HepG2 (cell line): ENCODE measurements around the gene TMEM38A. TPM values are rescaled to one million over a fixed set of nuclear protein-coding genes. Genes with fewer than 3 reads are reported as not detected.

ENCODE experiments used
- ARID5B ChIP-seq: IDR thresholded peaks from 2 replicates; pipeline ENCODE4 v1.4.0; 2020; ENCODE audit warnings: mild to moderate bottlenecking, missing genetic modification reagents
- EEA1 ChIP-seq: sonication (generic); formaldehyde crosslinking; IDR thresholded peaks from 2 replicates; pipeline ENCODE4 v1.5.1; 2020; ENCODE audit warnings: mild to moderate bottlenecking, missing genetic modification reagents, borderline replicate concordance
- FOSL1 ChIP-seq: sonication (generic); formaldehyde crosslinking; IDR thresholded peaks from 2 replicates; pipeline ENCODE4 v1.9.0; 2021; ENCODE audit warnings: missing genetic modification reagents, borderline replicate concordance
- GATA4 ChIP-seq: sonication (generic); IDR thresholded peaks from 2 replicates; pipeline ENCODE4 v1.6.1; 2016; ENCODE audit warnings: antibody characterized with exemption, low read depth, borderline replicate concordance
- GTF3A ChIP-seq: sonication (generic); formaldehyde crosslinking; conservative IDR thresholded peaks from 2 replicates; pipeline ENCODE4 v1.4.0; 2020; ENCODE audit warnings: mild to moderate bottlenecking, missing genetic modification reagents
- KDM3A ChIP-seq: IDR thresholded peaks from 2 replicates; pipeline ENCODE4 v1.6.1; 2018; ENCODE audit warnings: low read depth, missing compliant biosample characterization
- KDM5B ChIP-seq: sonication (generic); formaldehyde crosslinking; IDR thresholded peaks from 2 replicates; pipeline ENCODE4 v1.4.0; 2020; ENCODE audit warnings: missing genetic modification reagents, mild to moderate bottlenecking, borderline replicate concordance
- MLLT10 ChIP-seq: sonication (generic); formaldehyde crosslinking; IDR thresholded peaks from 2 replicates; pipeline ENCODE4 v1.4.0; 2020; ENCODE audit warnings: missing genetic modification reagents
- PLSCR1 ChIP-seq: sonication (generic); formaldehyde crosslinking; IDR thresholded peaks from 2 replicates; pipeline ENCODE4 v1.5.0; 2020; ENCODE audit warnings: missing genetic modification reagents, mild to moderate bottlenecking, borderline replicate concordance
- TMF1 ChIP-seq: sonication (generic); formaldehyde crosslinking; IDR thresholded peaks from 2 replicates; pipeline ENCODE4 v1.8.1; 2022; ENCODE audit warnings: low read depth, missing genetic modification reagents
- ZNF224 ChIP-seq: sonication (generic); formaldehyde crosslinking; IDR thresholded peaks from 2 replicates; pipeline ENCODE4 v1.5.0; 2020; ENCODE audit warnings: mild to moderate bottlenecking, missing genetic modification reagents
- ZNF615 ChIP-seq: sonication (generic); formaldehyde crosslinking; IDR thresholded peaks from 2 replicates; pipeline ENCODE4 v1.5.0; 2020; ENCODE audit warnings: mild to moderate bottlenecking, missing genetic modification reagents, borderline replicate concordance
- ZNF747 ChIP-seq: sonication (generic); formaldehyde crosslinking; IDR thresholded peaks from 2 replicates; pipeline ENCODE4 v1.8.1; 2023; ENCODE audit warnings: missing genetic modification reagents, mild to moderate bottlenecking, borderline replicate concordance
- polyA plus RNA-seq, 8 experiments: library from polyadenylated mRNA; depleted of rRNA in 3 of 8; stranded (reverse) in 7 of 8; unstranded in 1 of 8; fragments of >200 nt; fragmentation: Illumina TruSeq in 4 of 8; extraction: Trizol in 4 of 8; gene quantifications; 2 replicates each; pipeline versions ENCODE4 v1.2.1 to v1.2.3, GENCODE V29; 2011 to 2016; ENCODE audit warnings: low read depth in 4 of 8, missing spikeins in 1 of 8, mixed read lengths in 1 of 8; ENCODE audit not compliant: insufficient read depth in 1 of 8
- total RNA-seq, 5 experiments: library from RNA; depleted of rRNA; stranded (reverse); fragments of >200 nt; fragmentation: Illumina TruSeq; extraction: Trizol; gene quantifications; 2 replicates each; pipeline ENCODE4 v1.2.3, GENCODE V29; 2016; ENCODE audit warnings: low read depth in 1 of 5
- TF ChIP-seq, protein P1 (sequence below): sonication (generic); formaldehyde crosslinking; IDR thresholded peaks from 2 replicates; pipeline ENCODE4 v1.4.0; 2020; ENCODE audit warnings: missing genetic modification reagents
- TF ChIP-seq, protein P2 (sequence below): sonication (generic); formaldehyde crosslinking; IDR thresholded peaks from 2 replicates; pipeline ENCODE4 v1.9.0; 2021; ENCODE audit warnings: missing genetic modification reagents, mild to moderate bottlenecking, borderline replicate concordance
- TF ChIP-seq, protein P3 (sequence below): sonication (generic); formaldehyde crosslinking; conservative IDR thresholded peaks from 2 replicates; pipeline ENCODE4 v1.5.0; 2020; ENCODE audit warnings: missing genetic modification reagents
- TF ChIP-seq, protein P4 (sequence below): fragments of 450-650 bp; IDR thresholded peaks from 2 replicates; pipeline ENCODE4 v1.6.1; 2017

The TMEM38A gene
- total and polyA plus RNA-seq, 2 of the 13 experiments (the other 11 are each of a cell fraction or from before 2014, with no cell fraction given), result 4.8 to 6.8 TPM

- TF ChIP-seq EEA1 (CRISPR knock-in tag) (peak; percentile 81; the same call in 1 of the 2 replicates), ZNF747 (CRISPR knock-in tag) (peak; percentile 78; the same call in 1 of the 2 replicates), ARID5B (peak; percentile 39), PLSCR1 (CRISPR knock-in tag) (no peak), ZNF224 (peak; percentile 83; the same call in 1 of the 2 replicates), FOSL1 (CRISPR knock-in tag) (no peak), KDM5B (CRISPR knock-in tag) (peak; percentile 76), GATA4 (no peak), GTF3A (CRISPR knock-in tag) (no peak), MLLT10 (CRISPR knock-in tag) (no peak), KDM3A (CRISPR knock-in tag) (peak; percentile 45; the same call in 1 of the 2 replicates), ZNF615 (no peak), TMF1 (CRISPR knock-in tag) (peak; percentile 70; the same call in 1 of the 2 replicates)
- TF ChIP-seq, protein P1, sequence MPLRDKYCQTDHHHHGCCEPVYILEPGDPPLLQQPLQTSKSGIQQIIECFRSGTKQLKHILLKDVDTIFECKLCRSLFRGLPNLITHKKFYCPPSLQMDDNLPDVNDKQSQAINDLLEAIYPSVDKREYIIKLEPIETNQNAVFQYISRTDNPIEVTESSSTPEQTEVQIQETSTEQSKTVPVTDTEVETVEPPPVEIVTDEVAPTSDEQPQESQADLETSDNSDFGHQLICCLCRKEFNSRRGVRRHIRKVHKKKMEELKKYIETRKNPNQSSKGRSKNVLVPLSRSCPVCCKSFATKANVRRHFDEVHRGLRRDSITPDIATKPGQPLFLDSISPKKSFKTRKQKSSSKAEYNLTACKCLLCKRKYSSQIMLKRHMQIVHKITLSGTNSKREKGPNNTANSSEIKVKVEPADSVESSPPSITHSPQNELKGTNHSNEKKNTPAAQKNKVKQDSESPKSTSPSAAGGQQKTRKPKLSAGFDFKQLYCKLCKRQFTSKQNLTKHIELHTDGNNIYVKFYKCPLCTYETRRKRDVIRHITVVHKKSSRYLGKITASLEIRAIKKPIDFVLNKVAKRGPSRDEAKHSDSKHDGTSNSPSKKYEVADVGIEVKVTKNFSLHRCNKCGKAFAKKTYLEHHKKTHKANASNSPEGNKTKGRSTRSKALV (CRISPR knock-in tag), result no peak
- TF ChIP-seq, protein P2, sequence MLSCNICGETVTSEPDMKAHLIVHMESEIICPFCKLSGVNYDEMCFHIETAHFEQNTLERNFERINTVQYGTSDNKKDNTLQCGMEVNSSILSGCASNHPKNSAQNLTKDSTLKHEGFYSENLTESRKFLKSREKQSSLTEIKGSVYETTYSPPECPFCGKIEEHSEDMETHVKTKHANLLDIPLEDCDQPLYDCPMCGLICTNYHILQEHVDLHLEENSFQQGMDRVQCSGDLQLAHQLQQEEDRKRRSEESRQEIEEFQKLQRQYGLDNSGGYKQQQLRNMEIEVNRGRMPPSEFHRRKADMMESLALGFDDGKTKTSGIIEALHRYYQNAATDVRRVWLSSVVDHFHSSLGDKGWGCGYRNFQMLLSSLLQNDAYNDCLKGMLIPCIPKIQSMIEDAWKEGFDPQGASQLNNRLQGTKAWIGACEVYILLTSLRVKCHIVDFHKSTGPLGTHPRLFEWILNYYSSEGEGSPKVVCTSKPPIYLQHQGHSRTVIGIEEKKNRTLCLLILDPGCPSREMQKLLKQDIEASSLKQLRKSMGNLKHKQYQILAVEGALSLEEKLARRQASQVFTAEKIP (CRISPR knock-in tag), result no peak
- TF ChIP-seq, protein P3, sequence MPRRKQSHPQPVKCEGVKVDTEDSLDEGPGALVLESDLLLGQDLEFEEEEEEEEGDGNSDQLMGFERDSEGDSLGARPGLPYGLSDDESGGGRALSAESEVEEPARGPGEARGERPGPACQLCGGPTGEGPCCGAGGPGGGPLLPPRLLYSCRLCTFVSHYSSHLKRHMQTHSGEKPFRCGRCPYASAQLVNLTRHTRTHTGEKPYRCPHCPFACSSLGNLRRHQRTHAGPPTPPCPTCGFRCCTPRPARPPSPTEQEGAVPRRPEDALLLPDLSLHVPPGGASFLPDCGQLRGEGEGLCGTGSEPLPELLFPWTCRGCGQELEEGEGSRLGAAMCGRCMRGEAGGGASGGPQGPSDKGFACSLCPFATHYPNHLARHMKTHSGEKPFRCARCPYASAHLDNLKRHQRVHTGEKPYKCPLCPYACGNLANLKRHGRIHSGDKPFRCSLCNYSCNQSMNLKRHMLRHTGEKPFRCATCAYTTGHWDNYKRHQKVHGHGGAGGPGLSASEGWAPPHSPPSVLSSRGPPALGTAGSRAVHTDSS (CRISPR knock-in tag), result no peak
- TF ChIP-seq, protein P4, sequence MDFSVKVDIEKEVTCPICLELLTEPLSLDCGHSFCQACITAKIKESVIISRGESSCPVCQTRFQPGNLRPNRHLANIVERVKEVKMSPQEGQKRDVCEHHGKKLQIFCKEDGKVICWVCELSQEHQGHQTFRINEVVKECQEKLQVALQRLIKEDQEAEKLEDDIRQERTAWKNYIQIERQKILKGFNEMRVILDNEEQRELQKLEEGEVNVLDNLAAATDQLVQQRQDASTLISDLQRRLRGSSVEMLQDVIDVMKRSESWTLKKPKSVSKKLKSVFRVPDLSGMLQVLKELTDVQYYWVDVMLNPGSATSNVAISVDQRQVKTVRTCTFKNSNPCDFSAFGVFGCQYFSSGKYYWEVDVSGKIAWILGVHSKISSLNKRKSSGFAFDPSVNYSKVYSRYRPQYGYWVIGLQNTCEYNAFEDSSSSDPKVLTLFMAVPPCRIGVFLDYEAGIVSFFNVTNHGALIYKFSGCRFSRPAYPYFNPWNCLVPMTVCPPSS, result no peak
These were observed 32.6 kb upstream of the TMEM38A start, which contains the start of gene MED26 (continued) for GRCh38 chr19:16628183-16628983.
